Activated CD8-positive, alpha-beta memory T cell treated with anti-CD3 and anti-CD28 coated beads for 4 hours (primary cell): ENCODE data around the gene LIX1.
"Not testable (repeated sequence)": the region's sequence is repeated elsewhere in the genome, so short reads cannot be mapped to it uniquely, and the experiment has no call there.

Experiments used
- DNase-seq, 2 donors: peaks; one replicate each; pipeline ENCODE4 v3.0.0-alpha.2; 2020; ENCODE audit warnings: low read depth in 2 of 2

LIX1 gene

GRCh38 chr5:97141539-97141938, 872 bp downstream of the LIX1 start:
- DNase-seq = no peak

DNA sequence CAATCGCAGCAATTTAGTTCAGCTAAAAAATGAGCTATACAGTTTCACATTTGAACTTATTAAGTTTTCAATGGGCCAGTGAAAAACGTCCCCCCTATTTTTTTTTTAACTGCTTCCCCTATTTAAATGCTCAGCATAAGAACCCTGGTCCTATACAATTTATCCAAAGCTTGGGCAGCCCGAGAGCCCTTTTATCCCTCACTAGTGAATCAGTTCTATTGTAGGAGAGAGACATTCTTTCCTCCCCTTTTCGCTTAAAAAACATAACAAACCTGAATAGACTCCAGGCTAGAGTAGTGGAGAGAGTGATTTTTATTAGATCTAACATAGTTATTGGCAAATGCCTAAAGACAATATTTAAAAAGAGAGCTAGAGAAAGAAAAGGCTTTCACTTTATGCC, 1.4 kb downstream of the LIX1 start:
- DNase-seq = no peak

- DNase-seq = not testable (repeated sequence)
Measured at GRCh38 chr5:97140250-97140649, 2.2 kb downstream of the LIX1 start.

GRCh38 chr5:97136475-97136874, 5.9 kb downstream of the LIX1 start:
- DNase-seq = no peak

GRCh38 chr5:97135868-97136267, 6.5 kb downstream of the LIX1 start:
- DNase-seq = no peak

DNA sequence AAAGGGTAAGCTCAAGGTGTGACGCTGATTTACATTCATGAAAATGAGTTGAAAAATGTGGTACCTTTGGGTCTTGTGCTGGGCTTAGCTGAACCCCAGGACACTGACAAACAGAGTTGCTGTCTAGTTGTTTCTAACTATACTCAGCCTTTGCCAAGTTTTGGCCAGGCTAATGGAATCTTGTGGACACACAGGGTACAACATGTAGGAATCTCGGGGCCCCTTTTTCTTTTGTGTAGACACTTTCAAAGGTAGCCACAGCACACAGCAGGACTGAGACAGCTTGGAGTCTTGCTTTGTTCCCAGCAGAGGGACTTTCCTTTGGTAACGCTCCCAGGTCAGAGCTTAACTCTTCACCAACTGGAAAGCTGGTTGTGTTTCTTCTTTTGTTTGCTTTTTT, 7.8 kb downstream of the LIX1 start:
- no peak for DNase-seq

DNA sequence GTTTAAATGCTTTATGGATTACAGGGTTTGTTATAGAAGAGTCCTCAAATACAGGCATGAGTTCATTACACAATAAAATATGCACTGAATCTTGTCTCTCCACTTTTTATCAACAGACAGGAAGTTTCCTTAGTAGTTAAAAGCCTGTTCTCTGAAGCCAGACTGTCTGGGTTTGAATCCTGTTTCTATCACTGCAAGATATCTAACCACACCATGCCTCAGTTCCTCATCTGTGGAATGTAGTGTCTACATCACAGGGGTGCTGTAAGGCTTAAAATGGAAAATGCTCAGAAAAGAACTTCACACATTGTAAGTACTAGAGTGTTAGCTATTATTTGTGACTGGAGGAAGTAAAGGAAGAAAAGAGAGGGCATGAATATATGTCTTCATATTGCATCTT, 9.3 kb downstream of the LIX1 start:
- DNase-seq = no peak

DNA sequence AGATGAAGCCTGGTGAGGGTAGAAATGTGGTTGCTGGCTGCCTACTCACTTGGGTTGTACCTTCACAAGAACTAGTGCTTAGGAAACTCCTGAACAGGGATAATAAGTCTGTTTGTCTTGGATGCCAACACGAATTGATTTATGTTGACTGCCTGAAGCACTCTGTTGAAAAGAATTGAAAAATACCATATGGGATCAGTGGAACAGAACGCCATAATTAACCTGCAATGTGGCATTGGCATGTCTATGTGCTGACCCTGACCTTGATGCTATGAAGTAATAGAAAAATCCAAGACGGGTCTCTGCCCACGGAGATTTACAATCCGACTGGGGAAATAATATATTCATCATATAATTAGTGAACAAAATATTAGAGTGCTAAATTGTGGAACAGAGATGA, 10.5 kb downstream of the LIX1 start:
- DNase-seq = no peak

DNA sequence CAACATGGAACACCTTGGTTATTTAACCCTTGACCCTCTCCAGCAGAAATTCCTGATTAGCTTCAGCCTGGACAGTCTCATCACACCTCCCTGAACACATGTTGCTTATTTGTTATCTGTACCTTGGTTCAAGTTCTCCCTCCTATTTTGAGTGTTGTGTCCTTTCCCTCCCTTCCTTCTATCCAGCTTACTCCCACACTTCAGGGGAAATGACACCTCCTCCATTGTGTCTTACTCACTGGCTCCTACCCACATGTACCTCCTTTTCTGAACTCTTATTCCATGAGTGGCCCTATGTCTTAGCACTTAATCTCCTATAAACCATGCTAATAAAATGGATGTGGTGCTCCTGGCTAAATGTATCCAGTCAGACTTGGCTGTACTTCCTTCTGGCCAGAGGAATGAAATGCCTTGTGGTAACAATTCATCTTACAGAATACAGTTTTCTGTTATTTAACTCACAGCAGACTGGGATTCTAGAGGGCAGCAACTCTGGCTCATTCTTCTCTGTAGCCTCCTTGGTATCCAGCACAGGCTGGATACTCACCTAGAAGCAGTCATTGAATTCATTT, 11.2 kb downstream of the LIX1 start:
- DNase-seq = no peak

DNA sequence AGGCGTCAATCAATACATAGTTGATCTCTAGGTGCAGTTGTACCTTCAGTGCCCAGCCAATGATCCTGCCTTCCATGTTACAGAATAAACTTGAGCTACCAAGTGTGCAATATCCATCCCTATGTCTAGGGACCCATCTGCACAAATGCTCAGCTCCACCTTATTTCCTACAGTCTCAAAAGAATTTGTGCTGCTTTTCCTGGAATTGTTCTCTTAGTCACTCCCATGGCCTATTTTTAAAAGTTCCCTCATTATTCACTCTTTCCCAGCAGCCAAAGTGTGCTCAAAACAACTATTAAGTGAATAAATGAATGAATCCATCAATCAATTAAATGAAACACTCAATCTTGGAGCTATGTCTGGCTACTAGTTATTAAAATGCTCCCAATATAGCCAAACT, 14.7 kb downstream of the LIX1 start:
- DNase-seq = no peak

GRCh38 chr5:97125125-97125683, 17.2 kb downstream of the LIX1 start:
- no peak for DNase-seq

DNA sequence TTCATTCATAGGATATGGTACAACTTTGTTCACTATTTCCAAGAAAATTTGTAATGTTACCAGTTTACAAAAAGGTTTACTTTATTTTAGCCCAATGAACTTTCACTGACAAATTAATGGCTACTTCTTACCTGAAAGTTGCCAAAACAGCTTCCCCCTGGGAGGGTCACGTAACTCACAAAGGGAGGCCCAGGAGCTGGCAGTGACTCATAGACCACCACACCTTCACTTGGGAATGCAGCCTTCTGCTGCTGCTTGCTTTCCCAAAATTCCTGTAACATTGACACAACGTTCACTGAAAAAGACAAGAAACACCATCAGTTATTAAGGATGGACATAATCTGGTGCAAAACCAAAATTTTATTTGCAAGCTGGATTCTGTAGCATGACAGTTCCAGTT, 18.1 kb downstream of the LIX1 start:
- DNase-seq = no peak

DNA sequence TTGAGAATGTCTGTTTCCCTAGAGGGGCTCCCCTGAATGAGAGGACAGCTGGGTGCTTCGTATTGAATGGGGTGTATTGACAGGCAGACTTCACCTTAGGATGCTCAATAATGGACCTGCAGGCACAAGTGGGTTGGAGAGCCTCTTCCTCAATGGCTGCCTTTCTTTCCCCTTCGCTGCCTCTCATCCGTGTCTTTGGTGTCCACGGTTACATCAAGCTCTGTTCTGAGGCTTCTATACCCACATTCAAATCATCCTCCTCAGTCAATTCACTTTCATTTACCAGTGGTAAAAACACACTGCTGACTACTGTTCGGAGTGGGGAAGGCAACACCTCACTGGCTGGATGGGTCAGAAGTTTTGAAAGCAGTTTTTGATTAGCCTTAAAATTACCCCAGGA, 20.6 kb downstream of the LIX1 start:
- DNase-seq = no peak

GRCh38 chr5:97120195-97120594, 22.2 kb downstream of the LIX1 start:
- DNase-seq = no peak

DNA sequence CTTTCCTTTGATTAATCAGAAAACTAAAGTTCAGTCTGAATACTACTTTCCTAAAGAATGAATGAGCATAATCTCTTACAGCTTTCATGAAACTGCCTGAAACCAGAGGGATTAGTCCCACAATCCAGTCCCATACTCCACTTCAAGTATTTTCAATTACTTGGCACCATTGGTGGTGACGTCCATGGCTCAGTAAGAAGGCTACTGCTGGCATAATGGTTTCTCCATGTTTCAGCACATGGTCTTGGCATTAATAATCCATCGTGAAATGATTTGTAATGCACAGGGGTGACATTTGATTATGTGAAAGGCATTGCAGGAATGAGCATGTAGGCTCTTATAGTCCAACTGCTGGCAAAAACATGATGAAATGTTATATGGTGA, 23.4 kb downstream of the LIX1 start:
- no peak for DNase-seq

- DNase-seq = no peak
Measured at GRCh38 chr5:97118261-97119006, 24.0 kb downstream of the LIX1 start.

DNA sequence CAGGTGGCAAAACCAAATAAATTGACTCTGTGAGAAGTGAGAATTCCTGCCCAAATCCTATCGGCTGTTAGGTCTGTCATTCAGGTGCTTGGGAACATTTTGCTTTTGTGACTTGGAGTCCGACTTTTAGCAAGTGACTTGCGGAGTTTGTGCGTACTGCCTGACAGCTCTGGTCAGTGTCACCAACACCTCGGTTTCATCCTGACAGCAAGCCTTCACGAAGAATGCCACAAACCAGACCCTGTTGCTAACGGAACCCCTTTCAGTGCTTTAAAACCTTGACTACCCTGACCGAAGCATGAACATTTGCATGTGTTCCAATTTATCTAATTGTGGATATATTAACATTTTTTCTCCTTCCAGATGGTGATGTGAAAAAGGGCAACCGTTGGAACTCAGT, 26.5 kb downstream of the LIX1 start:
- DNase-seq = no peak

- DNase-seq = no peak
Measured at GRCh38 chr5:97112230-97112629, 30.2 kb downstream of the LIX1 start.

- no peak for DNase-seq
Measured at GRCh38 chr5:97111616-97112015, 30.8 kb downstream of the LIX1 start.

DNA sequence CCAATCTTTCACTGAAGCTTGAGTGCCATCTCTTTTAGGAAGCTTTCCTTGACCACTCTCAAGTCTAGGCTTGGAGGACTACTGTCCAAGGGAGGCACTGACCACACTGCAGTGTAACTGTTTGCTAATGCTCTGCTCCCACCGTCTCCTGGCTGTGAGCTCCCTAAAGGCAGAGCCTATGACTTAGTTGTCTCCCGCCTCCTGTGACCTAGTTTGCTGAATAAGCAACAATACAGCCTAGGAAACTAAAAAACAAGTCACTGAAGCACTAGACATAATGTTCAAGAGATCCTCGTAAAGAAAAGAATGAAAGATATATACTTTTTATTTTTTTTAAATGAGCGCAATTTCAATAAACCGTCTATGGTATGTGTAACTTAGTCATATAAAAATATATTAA, 31.4 kb downstream of the LIX1 start:
- no peak for DNase-seq

- DNase-seq = no peak
Measured at GRCh38 chr5:97107318-97107717, 35.1 kb downstream of the LIX1 start.

DNA sequence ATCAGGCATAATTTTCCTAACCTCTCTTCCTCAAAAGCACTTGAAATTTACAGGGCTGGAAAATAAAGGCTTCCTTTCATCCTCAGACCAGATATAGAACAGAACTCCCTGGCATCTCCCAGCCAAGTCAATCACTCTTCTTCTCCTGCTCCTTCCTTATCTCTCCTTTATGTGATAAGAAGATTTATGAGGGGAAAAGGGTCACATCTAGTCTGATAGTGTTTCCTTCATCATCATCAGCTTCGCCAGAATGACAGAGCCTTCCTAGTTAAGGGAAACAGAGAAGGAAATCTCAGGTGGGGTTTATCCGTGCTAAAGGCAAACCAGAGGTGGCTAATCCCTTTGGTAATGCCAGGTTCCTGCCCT, 36.2 kb downstream of the LIX1 start:
- no peak for DNase-seq

GRCh38 chr5:97105501-97106215, 36.8 kb downstream of the LIX1 start:
- no peak for DNase-seq
